AG09319 (cell line): ENCODE data around the gene KCNIP2.

Experiments used
- DNase-seq: peaks from one replicate; pipeline ENCODE4 v3.0.0-alpha.2; 2010; ENCODE audit warnings: low read depth; ENCODE audit errors: extremely low read depth
- TF ChIP-seq, protein P1 (sequence below): IDR thresholded peaks from 2 replicates; pipeline ENCODE4 v1.5.1; 2011; ENCODE audit warnings: low read depth, mild to moderate bottlenecking, inconsistent platforms, low read length, moderate library complexity

KCNIP2 gene

DNA sequence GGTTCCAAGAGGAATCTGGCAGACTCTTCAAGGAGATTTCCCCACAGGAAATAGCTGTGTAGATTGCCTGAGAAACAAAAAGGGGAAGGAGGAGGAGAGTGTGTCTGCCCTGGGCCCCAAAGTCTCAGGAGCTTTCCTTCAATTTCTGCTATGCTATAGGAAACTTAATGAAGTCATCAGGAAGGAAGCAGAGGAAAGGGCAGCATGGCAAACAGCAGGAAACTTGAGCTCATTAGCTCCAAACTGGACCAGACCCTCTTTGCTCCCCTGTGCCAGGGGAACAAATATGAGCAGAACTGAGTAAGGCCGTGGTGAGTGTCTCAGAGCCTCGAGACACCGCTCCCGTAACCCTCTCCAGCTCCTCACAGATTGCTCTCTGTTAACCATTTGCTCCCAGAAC is 4.8 kb upstream of the KCNIP2 start:
- DNase-seq: no peak
- TF ChIP-seq, protein P1, sequence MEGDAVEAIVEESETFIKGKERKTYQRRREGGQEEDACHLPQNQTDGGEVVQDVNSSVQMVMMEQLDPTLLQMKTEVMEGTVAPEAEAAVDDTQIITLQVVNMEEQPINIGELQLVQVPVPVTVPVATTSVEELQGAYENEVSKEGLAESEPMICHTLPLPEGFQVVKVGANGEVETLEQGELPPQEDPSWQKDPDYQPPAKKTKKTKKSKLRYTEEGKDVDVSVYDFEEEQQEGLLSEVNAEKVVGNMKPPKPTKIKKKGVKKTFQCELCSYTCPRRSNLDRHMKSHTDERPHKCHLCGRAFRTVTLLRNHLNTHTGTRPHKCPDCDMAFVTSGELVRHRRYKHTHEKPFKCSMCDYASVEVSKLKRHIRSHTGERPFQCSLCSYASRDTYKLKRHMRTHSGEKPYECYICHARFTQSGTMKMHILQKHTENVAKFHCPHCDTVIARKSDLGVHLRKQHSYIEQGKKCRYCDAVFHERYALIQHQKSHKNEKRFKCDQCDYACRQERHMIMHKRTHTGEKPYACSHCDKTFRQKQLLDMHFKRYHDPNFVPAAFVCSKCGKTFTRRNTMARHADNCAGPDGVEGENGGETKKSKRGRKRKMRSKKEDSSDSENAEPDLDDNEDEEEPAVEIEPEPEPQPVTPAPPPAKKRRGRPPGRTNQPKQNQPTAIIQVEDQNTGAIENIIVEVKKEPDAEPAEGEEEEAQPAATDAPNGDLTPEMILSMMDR: no peak

DNA sequence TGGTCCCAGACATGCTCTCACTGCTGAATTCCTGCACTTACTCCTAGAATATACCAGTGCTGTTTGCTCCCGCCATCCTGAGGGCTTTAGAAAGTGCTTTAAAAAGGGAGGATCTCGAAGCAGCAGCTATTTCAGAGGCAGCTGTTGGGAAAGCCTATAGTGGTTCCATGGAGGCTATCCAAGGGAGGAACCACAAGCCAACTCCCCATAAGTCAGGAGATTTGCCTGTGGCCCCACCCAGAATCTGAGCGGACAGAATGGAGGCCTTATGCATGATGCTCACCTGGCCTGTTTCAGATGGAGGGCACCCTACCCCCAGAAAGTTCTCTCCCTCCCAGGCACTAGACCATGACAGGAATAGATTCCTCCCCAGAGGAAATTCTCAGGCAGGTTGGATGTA is 2.3 kb upstream of the KCNIP2 start:
- TF ChIP-seq, protein P1: no peak

DNA sequence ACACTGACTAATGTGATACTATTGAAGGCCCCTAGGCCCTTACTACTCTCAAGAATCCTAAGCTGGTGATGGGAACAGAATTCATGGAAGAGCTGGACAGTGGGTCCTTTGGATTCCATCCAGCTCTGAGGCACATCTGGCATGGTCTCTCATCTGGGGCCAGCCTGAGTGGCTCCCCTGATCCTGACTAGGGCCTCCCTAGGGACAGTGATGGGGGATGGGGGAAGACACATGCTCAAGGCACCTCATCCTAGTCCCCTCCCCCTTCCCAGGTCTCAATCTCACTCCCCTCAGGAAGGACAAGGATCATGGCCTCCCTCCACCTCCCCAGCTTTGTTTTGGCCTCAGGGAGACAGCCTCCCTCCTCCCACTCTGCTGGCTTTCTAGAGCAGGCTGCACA is 1.8 kb downstream of the KCNIP2 start:
- TF ChIP-seq, protein P1: no peak
- no peak for DNase-seq

More for the DNA sequence above, 2.3 kb upstream of the KCNIP2 start:
- DNase-seq: no peak

DNA sequence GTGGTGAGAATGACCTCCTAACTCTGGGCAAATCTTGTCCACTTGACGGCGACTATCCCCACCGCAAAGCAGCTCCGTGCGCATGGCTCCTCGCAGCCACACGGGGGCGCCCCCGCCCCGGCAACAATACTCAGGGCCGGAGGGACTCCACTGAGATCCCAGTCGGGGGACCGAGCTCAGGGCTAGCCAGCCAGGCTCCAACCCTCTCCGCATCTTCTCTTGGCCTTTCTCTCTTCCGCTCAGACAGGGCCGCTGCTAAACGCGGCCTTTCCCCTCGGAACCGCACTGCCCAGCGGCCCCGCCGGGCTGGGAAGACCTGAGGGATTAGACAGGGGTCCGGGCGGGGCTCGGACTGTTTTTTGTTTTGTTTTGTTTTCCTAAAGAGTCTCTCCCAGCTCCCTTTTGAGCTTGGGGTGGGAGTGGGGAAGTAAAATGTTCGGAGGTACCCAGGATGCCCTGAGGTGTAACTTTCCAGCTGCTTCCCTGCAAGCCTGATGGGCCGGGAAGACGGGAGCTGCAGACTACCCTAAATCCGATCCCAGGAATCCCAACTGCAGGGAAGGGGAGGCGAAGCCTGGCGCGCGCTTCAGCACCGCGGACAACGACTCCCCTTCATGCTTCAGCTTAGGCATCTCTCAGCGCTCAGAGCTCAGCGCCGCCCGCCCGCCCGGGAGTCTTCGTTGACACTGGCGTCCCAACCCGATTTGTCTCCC is 2.7 kb downstream of the KCNIP2 start:
- TF ChIP-seq, protein P1: peak; percentile 97
- peak; percentile 49 for DNase-seq

DNA sequence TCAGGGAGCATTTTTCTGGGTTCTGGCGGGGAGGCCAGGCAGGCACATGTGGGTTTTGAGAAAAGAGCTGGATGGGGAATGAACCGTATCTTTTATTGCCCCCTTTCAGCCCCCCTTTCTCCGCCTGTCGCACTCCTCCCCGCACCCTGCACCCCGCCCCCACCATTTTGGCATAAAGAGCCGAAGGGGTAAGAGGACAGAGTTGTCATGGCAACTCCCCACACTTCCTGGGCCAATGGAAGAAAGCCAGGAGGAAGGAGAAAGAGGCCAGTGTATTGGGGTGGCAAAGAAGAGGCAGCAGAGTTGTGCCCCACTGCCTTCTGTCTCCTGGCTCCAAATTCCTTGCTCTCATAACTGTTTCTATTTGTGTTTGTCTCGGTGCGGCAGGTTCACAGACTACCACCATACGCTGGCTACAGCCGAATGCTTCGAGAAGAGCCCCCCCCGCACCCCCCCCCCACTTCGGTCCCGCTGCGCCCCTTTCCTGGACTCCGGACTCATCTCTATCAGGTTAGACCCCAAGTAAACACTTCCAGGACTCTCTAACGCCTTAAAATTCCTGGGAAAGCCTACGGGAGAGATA is 3.4 kb downstream of the KCNIP2 start:
- DNase-seq: no peak
- TF ChIP-seq, protein P1: no peak

DNA sequence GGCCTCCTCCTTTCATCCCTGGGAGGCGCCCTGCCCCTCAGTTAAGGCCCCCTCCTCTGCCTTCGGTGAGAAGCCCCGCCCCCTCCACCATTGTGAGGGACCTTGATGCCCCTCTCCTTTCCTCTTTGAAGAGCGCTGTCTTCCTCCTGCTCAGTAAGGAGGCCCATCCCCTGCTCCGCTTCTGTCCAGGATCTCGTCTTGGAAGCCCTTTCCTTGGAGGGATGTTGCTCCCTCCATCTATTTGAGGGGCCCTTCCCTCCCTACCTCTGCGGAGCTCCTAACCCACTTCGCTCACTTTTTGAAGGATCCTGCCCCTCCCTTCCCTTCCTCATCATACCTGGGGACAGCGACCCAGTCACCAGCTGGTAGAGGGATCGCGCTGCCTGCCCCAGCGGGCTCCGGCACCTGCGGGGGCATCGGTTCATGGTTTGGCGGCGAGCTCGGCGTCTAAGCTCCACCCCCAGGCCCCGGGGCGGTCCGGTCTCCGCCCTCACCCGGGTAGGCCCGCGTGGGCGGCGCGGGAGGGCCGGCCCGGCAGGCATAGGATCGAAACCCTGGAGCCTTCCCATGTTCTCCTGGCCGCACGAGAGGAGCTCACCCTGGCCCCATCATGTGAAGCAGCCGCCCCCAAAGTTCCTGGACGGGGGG is 4.1 kb downstream of the KCNIP2 start:
- TF ChIP-seq, protein P1: no peak
- no peak for DNase-seq

DNA sequence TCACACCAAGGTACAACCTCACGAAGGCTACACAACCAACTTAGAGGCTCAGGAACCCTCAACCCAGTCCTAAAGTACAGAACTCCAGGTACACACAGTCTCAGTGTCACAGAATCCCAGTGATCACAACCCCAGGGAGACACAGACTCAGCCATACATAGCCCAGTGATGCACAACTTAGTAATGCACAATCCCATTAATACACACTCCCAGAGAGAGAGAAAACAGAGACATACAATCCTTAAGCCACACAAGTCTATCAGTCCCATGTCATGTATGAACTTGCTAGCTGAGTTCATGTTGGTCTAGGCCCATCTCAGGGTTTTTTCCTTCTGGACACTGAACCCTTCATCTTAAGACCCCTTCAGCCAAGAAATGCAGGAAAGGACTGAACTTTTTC is 4.6 kb downstream of the KCNIP2 start:
- TF ChIP-seq, protein P1: no peak
- DNase-seq: no peak
